Measurements from ENCODE around the gene FAM9B.

- TF ChIP-seq CTCF (conservative IDR thresholded peaks at IDR 0.05), result no peak
- TF ChIP-seq EZH2 (IDR thresholded peaks at IDR 0.05; ENCODE audit: low read depth), result no peak
These were observed 52.2 kb downstream of the FAM9B start for GRCh38 chrX:8981723-8982122.

All from PC-9 (cell line).